Retinal pigment epithelial cell (primary cell): ENCODE data around the gene ZNF592.

Experiments
- DNase-seq: peaks from one replicate; pipeline ENCODE4 v3.0.0-alpha.2; 2010; ENCODE audit warnings: low read depth
- H3K4me3 ChIP-seq: 2 replicates; pipeline ENCODE4 v1.5.1; 2011; ENCODE audit warnings: mild to moderate bottlenecking, low read length, control low read depth, moderate library complexity
- CTCF ChIP-seq: conservative IDR thresholded peaks from 2 replicates; pipeline ENCODE4 v1.5.1; 2011; ENCODE audit warnings: low read depth, low read length, control low read depth, inconsistent platforms

The ZNF592 gene

DNA sequence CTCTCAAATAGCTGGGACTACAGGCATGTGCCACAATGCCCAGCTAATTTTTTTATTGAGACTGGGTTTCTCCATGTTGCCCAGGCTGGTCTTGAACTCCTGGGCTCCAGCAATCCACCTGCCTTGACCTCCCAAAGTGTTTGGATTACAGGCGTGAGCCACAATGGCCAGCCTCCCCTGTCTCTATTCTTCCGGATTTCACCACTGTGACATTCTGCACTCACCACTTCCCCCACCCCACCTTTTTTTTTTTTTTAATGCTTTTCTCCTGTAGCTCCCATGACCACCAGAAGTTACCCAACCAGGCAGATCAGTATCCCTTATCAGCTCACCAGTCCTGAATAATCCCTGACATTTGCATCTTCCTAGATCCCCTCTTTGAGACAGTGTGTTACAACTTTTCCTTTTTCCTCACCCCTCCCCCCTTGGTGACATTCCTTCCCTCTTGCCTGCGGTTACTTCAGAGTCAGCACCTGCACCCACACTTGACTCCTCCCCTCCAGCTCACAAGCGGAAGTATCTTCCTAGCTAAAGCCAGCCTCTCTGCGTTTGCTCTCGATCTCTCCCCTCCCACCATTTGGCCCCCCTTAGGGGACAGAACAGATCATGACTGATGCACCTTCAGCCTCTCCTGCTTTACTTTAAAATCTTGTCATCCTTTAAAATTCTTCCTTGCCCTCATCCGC lies 13.5 kb upstream of the ZNF592 start:
- peak overlapping the region; percentile 39 for H3K4me3 ChIP-seq
- DNase-seq = no peak
- no peak for TF ChIP-seq CTCF

GRCh38 chr15:84735480-84736061 lies 12.8 kb upstream of the ZNF592 start:
- peak overlapping the region; percentile 39 for H3K4me3 ChIP-seq
- DNase-seq = peak; percentile 75

DNA sequence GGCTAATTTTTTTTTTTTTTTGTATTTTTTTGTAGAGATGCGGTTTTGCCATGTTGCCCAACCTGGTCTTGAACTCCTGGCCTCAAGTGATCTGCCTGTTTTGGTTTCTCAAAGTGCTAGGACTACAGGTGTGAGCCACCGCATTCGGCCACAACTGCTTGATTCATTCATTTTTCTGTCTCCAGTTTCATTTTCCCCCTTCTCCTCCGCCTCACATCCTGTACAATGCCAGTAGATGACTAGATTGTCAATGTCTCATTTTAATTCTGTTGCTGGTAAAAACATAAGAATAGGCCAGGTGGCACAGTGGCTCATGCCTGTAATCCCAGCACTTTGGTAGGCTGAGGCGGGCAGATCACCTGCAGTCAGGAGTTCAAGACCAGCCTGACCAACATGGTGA lies 12.0 kb upstream of the ZNF592 start:
- no peak for DNase-seq
- no peak overlapping the region for H3K4me3 ChIP-seq
- no peak for TF ChIP-seq CTCF

- no peak for DNase-seq
- TF ChIP-seq CTCF = no peak
- H3K4me3 ChIP-seq = no peak overlapping the region
Observed at GRCh38 chr15:84737005-84737404, 11.4 kb upstream of the ZNF592 start.

DNA sequence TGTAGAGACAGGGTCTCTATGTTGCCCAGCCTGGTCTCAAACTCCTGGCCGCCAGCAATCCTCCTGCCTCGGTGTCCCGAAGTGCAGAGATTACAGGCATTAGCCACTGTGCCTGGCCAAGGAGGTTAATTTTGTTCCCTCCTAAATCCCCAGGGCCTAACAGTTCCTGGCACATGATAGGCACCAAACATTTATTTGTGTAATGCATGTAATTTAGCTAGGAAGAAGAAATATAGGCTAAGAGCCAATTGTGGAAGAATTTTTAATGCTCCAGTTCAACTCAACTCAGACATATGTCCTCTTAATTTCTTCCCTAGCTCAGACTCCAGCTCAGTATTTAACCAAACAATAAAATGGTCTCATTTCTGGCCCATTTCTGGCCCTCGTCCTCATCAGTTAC lies 7.7 kb upstream of the ZNF592 start:
- TF ChIP-seq CTCF = no peak
- H3K4me3 ChIP-seq = no peak overlapping the region
- no peak for DNase-seq

DNA sequence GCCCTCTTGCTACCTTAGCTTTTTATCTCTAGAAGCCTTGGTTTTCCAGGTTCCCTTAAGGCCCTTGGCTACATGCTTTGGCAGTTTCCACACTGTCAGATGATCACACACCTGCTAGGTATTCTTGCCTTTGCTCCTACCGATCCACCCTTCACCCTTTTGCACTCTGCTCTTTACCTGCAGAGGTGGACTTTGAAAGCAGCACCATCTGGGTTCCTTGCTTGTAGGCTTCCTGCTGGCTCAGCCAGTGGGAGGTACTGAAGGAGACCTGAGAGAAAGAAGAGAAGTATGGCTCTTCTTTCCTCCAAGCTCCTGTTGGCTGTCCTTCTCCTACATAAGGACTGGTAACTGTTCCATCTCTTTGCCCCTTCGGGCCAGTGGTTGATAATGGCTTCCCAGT lies 7.3 kb upstream of the ZNF592 start:
- H3K4me3 ChIP-seq = no peak overlapping the region
- no peak for DNase-seq
- no peak for TF ChIP-seq CTCF

DNA sequence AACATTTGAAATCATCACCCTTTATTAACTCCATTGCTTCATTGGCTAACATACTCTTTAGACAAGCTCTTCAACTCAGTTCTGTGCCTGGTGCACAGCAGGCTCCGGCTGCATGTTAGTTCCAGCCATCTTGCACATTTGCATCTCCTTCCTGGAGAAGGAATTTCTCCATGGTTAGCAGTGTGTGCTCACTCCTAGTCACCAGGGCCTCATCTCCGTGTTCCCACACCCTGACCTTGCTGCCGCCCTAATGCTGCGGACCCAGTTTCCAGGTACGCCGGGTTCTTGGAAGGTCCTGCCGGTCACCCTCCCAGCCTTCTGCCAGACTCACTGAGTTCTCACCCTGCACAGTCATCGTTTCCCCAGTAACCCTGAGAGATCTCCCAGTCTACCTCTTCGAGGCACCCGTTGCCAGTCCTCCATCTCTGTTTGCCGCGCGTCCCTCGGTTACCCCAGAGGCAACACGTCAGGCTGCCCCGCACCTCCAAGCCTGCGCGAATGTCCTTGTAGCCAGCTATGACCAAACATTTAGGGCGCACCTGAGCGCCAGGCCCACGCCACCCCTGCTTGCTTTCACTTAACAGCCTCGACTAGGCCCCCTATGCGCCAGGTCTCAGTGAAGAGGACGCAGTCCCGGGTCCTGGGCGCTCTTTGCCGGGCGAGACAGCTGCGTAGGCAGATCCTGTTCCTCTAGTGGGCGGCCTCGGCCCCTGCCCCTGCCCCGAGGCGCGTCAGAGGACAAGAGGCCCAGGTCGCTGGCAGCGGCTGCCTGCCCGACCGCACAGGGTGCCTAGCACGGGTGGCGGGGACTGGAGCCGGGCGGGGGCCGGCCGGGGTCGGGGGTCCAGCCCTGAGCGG lies 747 bp upstream of the ZNF592 start:
- H3K4me3 ChIP-seq = peak overlapping the region; percentile 53
- no peak for DNase-seq
- peak; percentile 8 for TF ChIP-seq CTCF
